Nephron (organoid): ENCODE data around the gene ARHGEF2.

Experiments
- H3K27ac Mint-ChIP-seq, 3 experiments: 2 replicates each; pipeline ENCODE4 v1.8.0; 2020; ENCODE audit warnings: mixed read lengths in 3 of 3, mild to moderate bottlenecking in 2 of 3, moderate library complexity in 1 of 3
- H3K27me3 Mint-ChIP-seq: 2 replicates; pipeline ENCODE4 v1.8.0; 2021; ENCODE audit warnings: low read depth, mild to moderate bottlenecking, moderate library complexity, mixed read lengths
- H3K36me3 Mint-ChIP-seq: 2 replicates; pipeline ENCODE4 v1.8.0; 2020; ENCODE audit warnings: low read depth, mixed read lengths
- H3K4me1 Mint-ChIP-seq: 2 replicates; pipeline ENCODE4 v1.8.0; 2020; ENCODE audit warnings: mixed read lengths
- H3K4me3 Mint-ChIP-seq, 3 experiments: 2 replicates each; pipeline ENCODE4 v1.8.0; 2020; ENCODE audit warnings: mild to moderate bottlenecking in 3 of 3, mixed read lengths in 3 of 3, moderate library complexity in 2 of 3
- H3K9me3 Mint-ChIP-seq: 2 replicates; pipeline ENCODE4 v1.8.0; 2020; ENCODE audit warnings: mixed read lengths
- TF ChIP-seq, protein P1 (sequence below), 3 experiments: fragments of 200-600 bp; sonication (generic); IDR thresholded peaks; one replicate each; pipeline ENCODE4 v1.5.0; 2021; ENCODE audit warnings: antibody characterized with exemption in 3 of 3; ENCODE audit not compliant: unreplicated experiment in 3 of 3

Gene ARHGEF2

DNA sequence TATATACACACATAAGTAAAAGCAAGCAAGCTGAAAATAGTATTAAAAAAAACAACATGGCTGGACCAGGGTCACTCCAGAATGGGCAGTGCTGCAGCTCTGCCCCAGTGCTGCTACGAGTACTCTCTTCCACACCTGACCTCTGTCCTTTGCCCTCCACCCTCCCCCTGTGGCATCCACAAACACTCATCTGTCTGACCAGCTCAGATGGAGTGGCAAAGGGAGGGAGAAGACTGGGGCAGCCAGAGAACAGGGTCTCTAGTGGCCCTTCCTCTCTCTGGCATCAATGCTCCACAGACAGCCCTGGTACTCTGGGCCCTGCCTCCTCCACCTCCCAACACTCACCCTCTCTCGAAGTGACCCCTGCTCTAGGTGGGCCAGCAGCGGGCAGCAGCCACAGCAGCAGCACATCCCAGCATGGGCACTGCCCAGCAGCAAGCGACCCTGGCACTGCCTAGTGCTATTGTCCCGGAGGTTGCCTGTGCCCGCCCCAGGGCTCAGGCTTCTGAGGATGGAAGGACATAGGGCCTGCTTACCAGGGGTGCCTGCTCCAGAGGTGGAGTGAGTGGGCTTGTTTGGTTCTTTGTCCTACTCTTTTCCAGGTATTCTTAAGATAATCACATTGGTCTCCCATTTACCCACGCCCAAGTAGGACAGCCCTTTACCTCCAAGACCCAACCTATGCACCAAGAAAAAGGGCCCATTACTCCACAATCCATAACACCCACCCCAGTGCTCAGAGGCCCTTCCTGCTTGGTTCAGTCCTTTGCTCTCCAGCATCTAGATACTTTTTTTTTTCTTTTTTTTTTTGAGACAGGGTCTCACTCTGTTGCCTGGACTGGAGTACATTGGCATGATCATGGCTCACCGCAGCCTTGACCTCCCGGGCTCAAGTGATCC is 6.2 kb downstream of the ARHGEF2 start:
- H3K27ac Mint-ChIP-seq: peak overlapping the region; percentile 63 to 91 (median 87)
- peaks cover 93% of the 10 kb centered on the region for H3K4me1 Mint-ChIP-seq
- H3K4me3 Mint-ChIP-seq: peak overlapping the region in 1 of 3 experiments; percentile 31
- H3K9me3 Mint-ChIP-seq: no peaks in the 10 kb centered on the region
- H3K36me3 Mint-ChIP-seq: peaks cover 21% of the 10 kb centered on the region
- no peaks in the 10 kb centered on the region for H3K27me3 Mint-ChIP-seq
- TF ChIP-seq, protein P1, sequence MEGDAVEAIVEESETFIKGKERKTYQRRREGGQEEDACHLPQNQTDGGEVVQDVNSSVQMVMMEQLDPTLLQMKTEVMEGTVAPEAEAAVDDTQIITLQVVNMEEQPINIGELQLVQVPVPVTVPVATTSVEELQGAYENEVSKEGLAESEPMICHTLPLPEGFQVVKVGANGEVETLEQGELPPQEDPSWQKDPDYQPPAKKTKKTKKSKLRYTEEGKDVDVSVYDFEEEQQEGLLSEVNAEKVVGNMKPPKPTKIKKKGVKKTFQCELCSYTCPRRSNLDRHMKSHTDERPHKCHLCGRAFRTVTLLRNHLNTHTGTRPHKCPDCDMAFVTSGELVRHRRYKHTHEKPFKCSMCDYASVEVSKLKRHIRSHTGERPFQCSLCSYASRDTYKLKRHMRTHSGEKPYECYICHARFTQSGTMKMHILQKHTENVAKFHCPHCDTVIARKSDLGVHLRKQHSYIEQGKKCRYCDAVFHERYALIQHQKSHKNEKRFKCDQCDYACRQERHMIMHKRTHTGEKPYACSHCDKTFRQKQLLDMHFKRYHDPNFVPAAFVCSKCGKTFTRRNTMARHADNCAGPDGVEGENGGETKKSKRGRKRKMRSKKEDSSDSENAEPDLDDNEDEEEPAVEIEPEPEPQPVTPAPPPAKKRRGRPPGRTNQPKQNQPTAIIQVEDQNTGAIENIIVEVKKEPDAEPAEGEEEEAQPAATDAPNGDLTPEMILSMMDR (IDR thresholded peaks at IDR 0.05; ENCODE audit: unreplicated experiment in 3 of 3): no peak

DNA sequence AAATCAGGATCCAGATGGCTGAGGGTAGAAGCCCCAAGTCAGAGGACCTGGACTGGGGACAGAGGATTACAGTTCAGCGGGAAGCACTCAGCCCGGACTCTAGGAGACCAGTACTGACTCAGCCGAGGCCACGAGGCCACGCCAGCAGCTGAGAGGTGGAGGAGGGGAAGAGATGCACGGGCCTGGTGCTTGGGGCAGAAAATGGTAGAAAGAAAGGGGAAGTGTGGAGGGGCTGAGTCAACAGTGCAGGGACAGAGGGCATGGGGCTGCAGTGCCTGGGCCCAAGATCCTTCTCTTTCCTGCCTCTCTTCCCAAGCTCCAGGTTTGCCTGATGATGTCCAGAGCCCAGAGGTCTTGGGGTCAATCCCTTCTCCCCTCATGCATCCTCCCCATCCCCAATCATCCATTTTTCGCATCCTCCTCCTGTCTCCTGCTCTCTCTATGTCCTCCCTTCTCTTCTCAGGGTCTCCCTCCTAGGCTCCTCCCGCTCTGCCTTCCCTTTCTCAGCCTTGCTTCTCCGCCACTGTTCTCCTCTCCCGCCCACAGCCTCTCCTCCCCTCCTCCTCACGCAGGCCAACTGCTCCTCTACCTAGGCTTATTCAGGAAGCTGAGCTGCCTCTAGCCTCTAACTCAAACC is 7.7 kb downstream of the ARHGEF2 start:
- TF ChIP-seq, protein P1 (IDR thresholded peaks at IDR 0.05; ENCODE audit: unreplicated experiment in 3 of 3): no peak
- peaks cover 94% of the 10 kb centered on the region for H3K4me1 Mint-ChIP-seq
- H3K27me3 Mint-ChIP-seq: no peaks in the 10 kb centered on the region
- H3K4me3 Mint-ChIP-seq: peak overlapping the region; percentile 18 to 64 (median 53)
- peak overlapping the region; percentile 89 to 94 (median 91) for H3K27ac Mint-ChIP-seq
- H3K9me3 Mint-ChIP-seq: no peaks in the 10 kb centered on the region
- H3K36me3 Mint-ChIP-seq: peaks cover 30% of the 10 kb centered on the region

DNA sequence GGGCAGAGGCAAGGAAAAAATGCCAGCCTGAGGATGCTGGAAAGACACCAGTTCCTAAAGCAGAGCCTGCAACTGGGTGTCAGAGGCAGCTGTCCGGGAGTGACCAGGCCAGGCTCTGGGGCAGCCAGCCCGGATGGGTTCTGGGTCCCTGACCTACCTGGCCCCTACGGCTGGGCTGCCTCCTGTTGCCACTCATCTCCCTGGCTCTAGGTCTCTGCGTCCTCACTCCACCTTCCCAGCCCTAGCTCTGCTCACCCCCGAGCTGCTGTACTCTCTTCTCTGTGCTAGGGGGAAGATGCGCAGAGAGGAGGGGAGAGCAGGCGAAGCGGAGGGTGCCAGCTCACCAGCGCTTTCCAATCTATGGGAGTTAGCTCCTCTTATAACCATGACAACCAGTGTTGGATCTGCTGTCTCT is 9.0 kb downstream of the ARHGEF2 start:
- H3K27me3 Mint-ChIP-seq: no peaks in the 10 kb centered on the region
- peaks cover 81% of the 10 kb centered on the region for H3K4me1 Mint-ChIP-seq
- peak overlapping the region in 2 of 3 experiments; percentile 64 to 76 for H3K4me3 Mint-ChIP-seq
- no peaks in the 10 kb centered on the region for H3K9me3 Mint-ChIP-seq
- peaks cover 40% of the 10 kb centered on the region for H3K36me3 Mint-ChIP-seq
- TF ChIP-seq, protein P1 (IDR thresholded peaks at IDR 0.05; ENCODE audit: unreplicated experiment in 3 of 3): no peak
- H3K27ac Mint-ChIP-seq: peak overlapping the region; percentile 91 to 95 (median 94)

DNA sequence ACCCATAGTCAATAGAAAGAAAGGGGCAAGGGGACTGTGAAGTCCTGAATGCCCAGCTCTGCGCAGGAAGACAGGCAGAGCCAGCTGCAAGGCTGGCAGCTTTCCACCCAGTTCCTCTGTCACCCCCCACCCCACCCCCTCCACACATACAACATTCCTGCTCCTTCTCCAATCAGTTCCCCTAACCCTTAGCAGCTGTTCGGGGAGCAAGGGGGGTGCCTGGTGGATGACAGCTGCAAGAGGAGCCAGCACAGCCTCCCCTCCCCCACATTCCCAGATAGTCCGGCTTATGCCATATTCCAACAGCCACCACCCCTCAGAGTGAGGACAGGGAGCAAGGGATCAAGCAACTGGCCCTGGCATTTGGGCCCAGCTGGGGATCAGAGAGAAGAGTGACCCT is 9.7 kb downstream of the ARHGEF2 start:
- Mint-ChIP-seq H3K4me3 (peak overlapping the region; percentile 57 to 76 (median 66)), H3K27me3 (no peaks in the 10 kb centered on the region), H3K4me1 (peaks cover 77% of the 10 kb centered on the region), H3K9me3 (no peaks in the 10 kb centered on the region), H3K27ac (peak overlapping the region; percentile 91 to 95 (median 94)), H3K36me3 (peaks cover 43% of the 10 kb centered on the region)
- TF ChIP-seq, protein P1 (IDR thresholded peaks at IDR 0.05; ENCODE audit: unreplicated experiment in 3 of 3): no peak

DNA sequence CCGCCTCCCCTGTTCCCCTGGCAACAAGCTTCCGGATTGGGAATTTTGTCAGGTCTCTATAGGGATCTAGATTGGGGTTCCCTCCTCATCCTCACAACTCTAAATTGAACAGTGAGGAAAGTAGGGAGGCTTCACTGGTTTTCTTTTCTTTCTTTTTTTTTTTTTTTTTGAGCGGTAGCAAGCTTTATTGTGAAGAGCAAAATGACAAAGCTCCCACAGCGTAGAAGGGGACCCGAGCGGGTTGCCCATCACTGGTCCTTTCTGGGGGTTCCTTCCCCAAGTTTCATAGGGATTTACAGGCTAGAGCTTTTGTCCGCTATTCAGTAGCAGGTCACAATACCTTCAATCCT is 10.3 kb downstream of the ARHGEF2 start:
- TF ChIP-seq, protein P1 (IDR thresholded peaks at IDR 0.05; ENCODE audit: unreplicated experiment in 3 of 3): no peak
- no peaks in the 10 kb centered on the region for H3K9me3 Mint-ChIP-seq
- H3K4me3 Mint-ChIP-seq: peak overlapping the region; percentile 57 to 76 (median 66)
- peaks cover 72% of the 10 kb centered on the region for H3K4me1 Mint-ChIP-seq
- peak overlapping the region; percentile 91 to 95 (median 94) for H3K27ac Mint-ChIP-seq
- no peaks in the 10 kb centered on the region for H3K27me3 Mint-ChIP-seq
- H3K36me3 Mint-ChIP-seq: peaks cover 43% of the 10 kb centered on the region
